Measurements from ENCODE around the gene SUSD6. TPM values are rescaled to one million over a fixed set of nuclear protein-coding genes. Genes with fewer than 3 reads are reported as not detected.

The SUSD6 gene
- total RNA-seq, 1 donor from 2014 or later, result 23.9 TPM

DNA sequence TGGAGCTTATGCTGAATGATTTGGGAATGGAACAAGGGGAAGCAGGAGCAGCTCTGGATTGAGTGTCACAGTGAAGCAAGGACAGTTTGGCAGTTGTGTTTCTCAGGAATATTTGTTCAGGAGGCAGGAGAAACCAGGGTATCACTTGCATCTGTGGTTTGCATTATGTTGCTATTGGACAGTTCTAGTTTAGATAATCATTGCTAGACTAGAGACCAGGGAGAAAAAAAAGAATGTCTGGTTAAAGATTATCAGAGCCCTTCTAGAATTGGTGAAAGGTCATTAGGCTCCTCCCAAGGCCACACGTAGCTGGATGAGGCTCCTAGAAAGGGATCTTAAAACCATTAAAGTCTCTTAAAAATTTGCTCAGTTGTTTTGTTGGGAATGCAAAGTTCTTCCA is 138.6 kb downstream of the SUSD6 start:
- Histone ChIP-seq H3K9me3 (replicated peaks) (no peaks in the 10 kb centered on the region), H3K4me3 (no peak overlapping the region), H3K27ac (replicated peaks) (no peak overlapping the region), H3K27me3 (ENCODE audit: low read depth) (no peaks in the 10 kb centered on the region), H3K36me3 (no peaks in the 10 kb centered on the region), H3K4me1 (no peaks in the 10 kb centered on the region)
- intact Hi-C loops (cut with micrococcal nuclease), result no loop called here
- TF ChIP-seq, protein P1, sequence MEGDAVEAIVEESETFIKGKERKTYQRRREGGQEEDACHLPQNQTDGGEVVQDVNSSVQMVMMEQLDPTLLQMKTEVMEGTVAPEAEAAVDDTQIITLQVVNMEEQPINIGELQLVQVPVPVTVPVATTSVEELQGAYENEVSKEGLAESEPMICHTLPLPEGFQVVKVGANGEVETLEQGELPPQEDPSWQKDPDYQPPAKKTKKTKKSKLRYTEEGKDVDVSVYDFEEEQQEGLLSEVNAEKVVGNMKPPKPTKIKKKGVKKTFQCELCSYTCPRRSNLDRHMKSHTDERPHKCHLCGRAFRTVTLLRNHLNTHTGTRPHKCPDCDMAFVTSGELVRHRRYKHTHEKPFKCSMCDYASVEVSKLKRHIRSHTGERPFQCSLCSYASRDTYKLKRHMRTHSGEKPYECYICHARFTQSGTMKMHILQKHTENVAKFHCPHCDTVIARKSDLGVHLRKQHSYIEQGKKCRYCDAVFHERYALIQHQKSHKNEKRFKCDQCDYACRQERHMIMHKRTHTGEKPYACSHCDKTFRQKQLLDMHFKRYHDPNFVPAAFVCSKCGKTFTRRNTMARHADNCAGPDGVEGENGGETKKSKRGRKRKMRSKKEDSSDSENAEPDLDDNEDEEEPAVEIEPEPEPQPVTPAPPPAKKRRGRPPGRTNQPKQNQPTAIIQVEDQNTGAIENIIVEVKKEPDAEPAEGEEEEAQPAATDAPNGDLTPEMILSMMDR (IDR thresholded peaks at IDR 0.05; ENCODE audit: borderline replicate concordance), result no peak
- DNase-seq, result no peak

DNA sequence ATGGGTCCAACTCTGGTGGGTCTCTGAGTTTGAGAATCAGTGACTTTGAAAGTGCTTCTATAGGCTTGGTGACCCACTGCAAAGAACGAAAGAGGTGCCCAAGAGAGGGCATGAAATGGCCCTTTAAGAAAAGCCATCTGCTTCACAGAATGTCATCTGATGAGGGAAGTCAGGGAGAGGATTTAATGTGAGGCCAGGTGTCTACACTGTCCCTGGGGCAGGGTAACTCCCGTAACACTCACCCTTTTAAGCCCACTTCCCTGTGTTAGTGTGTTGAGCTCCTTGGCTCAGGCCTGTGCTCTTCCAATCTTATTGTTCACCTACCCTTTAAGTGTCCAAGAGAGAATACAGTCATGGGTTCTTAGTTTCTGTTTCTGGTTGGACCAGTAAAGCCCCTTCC is 139.1 kb downstream of the SUSD6 start:
- Histone ChIP-seq H3K4me3 (no peak overlapping the region), H3K9me3 (replicated peaks) (no peaks in the 10 kb centered on the region), H3K4me1 (no peaks in the 10 kb centered on the region), H3K36me3 (no peaks in the 10 kb centered on the region), H3K27ac (replicated peaks) (no peak overlapping the region), H3K27me3 (ENCODE audit: low read depth) (no peaks in the 10 kb centered on the region)
- intact Hi-C loops (cut with micrococcal nuclease), result no loop called here
- TF ChIP-seq, protein P1 (IDR thresholded peaks at IDR 0.05; ENCODE audit: borderline replicate concordance), result no peak
- DNase-seq, result no peak

DNA sequence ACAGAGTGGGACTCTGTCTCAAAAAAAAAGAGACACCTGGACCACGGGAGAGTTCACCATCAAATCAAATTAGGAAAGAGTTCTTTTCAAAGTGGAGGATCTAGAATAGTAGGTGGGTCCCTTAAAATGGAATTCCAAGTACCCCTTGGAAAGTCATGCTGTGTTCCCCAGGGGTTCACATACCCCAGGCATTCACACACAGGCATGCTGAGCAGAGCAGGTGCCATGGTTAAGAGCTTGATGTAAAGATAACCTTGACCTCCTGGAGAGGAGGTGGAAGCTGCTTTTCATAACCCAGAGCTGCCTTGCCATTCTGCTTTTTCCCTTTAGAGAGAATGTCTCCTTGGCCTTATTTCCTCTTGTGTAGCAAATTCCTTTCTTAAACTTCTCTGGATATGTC is 141.4 kb downstream of the SUSD6 start:
- no peaks in the 10 kb centered on the region for H3K27me3 ChIP-seq (ENCODE audit: low read depth)
- peaks cover 5% of the 10 kb centered on the region for H3K4me1 ChIP-seq
- H3K9me3 ChIP-seq (replicated peaks), result no peaks in the 10 kb centered on the region
- H3K27ac ChIP-seq (replicated peaks), result no peak overlapping the region
- no peaks in the 10 kb centered on the region for H3K36me3 ChIP-seq
- no peak for DNase-seq
- TF ChIP-seq, protein P1 (IDR thresholded peaks at IDR 0.05; ENCODE audit: borderline replicate concordance), result no peak
- intact Hi-C loops (cut with micrococcal nuclease), result no loop called here
- H3K4me3 ChIP-seq, result no peak overlapping the region

DNA sequence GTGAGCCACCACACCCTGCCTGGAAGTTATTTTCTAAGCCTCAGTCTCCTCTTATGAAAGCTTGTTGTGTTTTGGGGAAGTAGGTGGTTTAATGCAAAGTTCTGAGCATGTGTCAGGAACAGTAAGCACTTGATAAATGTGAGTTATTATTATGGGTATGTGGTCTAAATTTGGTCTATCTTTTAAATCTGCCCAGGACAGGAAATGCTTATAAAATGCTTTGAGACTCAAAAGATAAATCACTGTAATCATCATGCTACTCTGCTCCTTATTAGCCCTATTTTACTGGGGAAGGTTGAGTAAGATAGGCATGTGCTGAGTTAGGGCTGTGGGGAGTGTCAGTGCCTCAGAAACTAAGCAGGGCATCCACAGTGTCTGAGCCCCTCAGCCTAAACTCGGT is 142.5 kb downstream of the SUSD6 start:
- peaks cover 5% of the 10 kb centered on the region for H3K4me1 ChIP-seq
- TF ChIP-seq, protein P1 (IDR thresholded peaks at IDR 0.05; ENCODE audit: borderline replicate concordance), result no peak
- no peaks in the 10 kb centered on the region for H3K36me3 ChIP-seq
- no peak overlapping the region for H3K4me3 ChIP-seq
- no peaks in the 10 kb centered on the region for H3K27me3 ChIP-seq (ENCODE audit: low read depth)
- no peak overlapping the region for H3K27ac ChIP-seq (replicated peaks)
- DNase-seq, result no peak
- no peaks in the 10 kb centered on the region for H3K9me3 ChIP-seq (replicated peaks)
- intact Hi-C loops (cut with micrococcal nuclease), result no loop called here

DNA sequence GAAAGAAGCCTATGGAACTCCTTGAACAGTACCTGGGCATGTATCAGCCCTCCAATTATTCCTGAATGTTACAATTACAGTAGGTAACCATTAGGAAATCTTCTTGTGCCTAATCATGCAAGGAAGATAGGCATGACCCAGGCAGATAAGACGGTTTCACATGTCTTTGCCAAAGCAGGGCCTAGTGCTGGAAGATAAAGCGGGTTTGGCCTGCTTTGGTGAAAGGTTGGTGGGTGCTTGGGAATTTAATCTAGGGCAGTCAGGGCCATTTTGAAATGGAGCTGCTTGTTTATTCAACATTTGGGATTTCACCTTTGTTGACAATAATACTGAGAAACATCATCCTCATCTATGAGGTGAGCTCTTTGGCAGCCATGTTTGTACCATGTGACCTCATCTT is 143.1 kb downstream of the SUSD6 start:
- H3K4me3 ChIP-seq, result no peak overlapping the region
- DNase-seq, result no peak
- no peak overlapping the region for H3K27ac ChIP-seq (replicated peaks)
- intact Hi-C loops (cut with micrococcal nuclease), result no loop called here
- no peaks in the 10 kb centered on the region for H3K27me3 ChIP-seq (ENCODE audit: low read depth)
- no peaks in the 10 kb centered on the region for H3K9me3 ChIP-seq (replicated peaks)
- no peaks in the 10 kb centered on the region for H3K36me3 ChIP-seq
- TF ChIP-seq, protein P1 (IDR thresholded peaks at IDR 0.05; ENCODE audit: borderline replicate concordance), result no peak
- peaks cover 5% of the 10 kb centered on the region for H3K4me1 ChIP-seq

DNA sequence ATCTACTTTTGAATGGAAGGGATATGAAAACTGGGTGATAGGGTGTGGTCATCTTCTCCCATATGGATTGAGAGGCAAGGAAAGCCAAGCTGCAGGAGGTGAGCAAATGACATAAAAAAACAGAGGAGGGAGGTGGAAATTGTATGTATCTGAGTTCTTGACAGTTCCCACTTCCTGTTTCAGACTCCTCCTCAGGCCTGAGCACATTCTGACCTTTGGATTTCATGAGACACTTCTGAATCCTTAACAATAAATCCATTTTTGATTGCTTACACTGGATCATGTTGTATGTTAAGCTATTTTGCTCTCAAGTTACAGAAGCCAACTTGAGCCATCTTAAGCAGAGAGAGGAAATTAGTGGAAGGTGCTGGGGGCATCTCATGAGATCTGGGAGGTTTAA is 143.9 kb downstream of the SUSD6 start:
- DNase-seq, result no peak
- H3K4me3 ChIP-seq, result no peak overlapping the region
- no peaks in the 10 kb centered on the region for H3K36me3 ChIP-seq
- intact Hi-C loops (cut with micrococcal nuclease), result no loop called here
- H3K4me1 ChIP-seq, result peaks cover 5% of the 10 kb centered on the region
- TF ChIP-seq, protein P1 (IDR thresholded peaks at IDR 0.05; ENCODE audit: borderline replicate concordance), result no peak
- H3K27ac ChIP-seq (replicated peaks), result no peak overlapping the region
- H3K9me3 ChIP-seq (replicated peaks), result no peaks in the 10 kb centered on the region
- no peaks in the 10 kb centered on the region for H3K27me3 ChIP-seq (ENCODE audit: low read depth)

Measured in left ventricle myocardium inferior (tissue), 1 donor.